Neural progenitor cell (in vitro differentiated cells): ENCODE results near the gene CADM1. TPM values are rescaled to one million over a fixed set of nuclear protein-coding genes. Genes with fewer than 3 reads are reported as not detected.

Source experiments
- DNase-seq: peaks from one replicate; pipeline ENCODE4 v3.0.0-alpha.2; 2016; ENCODE audit warnings: low spot score
- H2AFZ ChIP-seq: fragments of 200-600 bp; sonication (generic); replicated peaks from 2 replicates; pipeline ENCODE4 v1.6.1; 2016; ENCODE audit warnings: antibody characterized with exemption
- H3F3A ChIP-seq: fragments of 200-600 bp; sonication (generic); 2 replicates; pipeline ENCODE4 v1.6.1; 2016; ENCODE audit warnings: antibody characterized with exemption, low read depth
- H3K27ac ChIP-seq: fragments of 200-600 bp; sonication (generic); 2 replicates; pipeline ENCODE4 v1.5.1; 2016; ENCODE audit warnings: mild to moderate bottlenecking
- H3K27me3 ChIP-seq: fragments of 200-600 bp; sonication (generic); 2 replicates; pipeline ENCODE4 v1.6.1; 2016; ENCODE audit warnings: mild to moderate bottlenecking, moderate library complexity
- H3K36me3 ChIP-seq: fragments of 200-600 bp; sonication (generic); 2 replicates; pipeline ENCODE4 v1.5.1; 2016
- H3K4me1 ChIP-seq: fragments of 200-600 bp; sonication (generic); 2 replicates; pipeline ENCODE4 v1.6.1; 2016; ENCODE audit warnings: mixed run types
- H3K4me2 ChIP-seq: fragments of 200-600 bp; sonication (generic); 2 replicates; pipeline ENCODE4 v1.6.1; 2016
- H3K4me3 ChIP-seq: fragments of 200-600 bp; sonication (generic); 2 replicates; pipeline ENCODE4 v1.5.1; 2016
- H3K79me2 ChIP-seq: fragments of 200-600 bp; sonication (generic); 2 replicates; pipeline ENCODE4 v1.6.1; 2016; ENCODE audit warnings: low read depth
- H3K9ac ChIP-seq: fragments of 200-600 bp; sonication (generic); 2 replicates; pipeline ENCODE4 v1.6.1; 2016
- H3K9me3 ChIP-seq: fragments of 200-600 bp; sonication (generic); 2 replicates; pipeline ENCODE4 v1.5.1; 2016; ENCODE audit warnings: low read depth
- H4K20me1 ChIP-seq: fragments of 200-600 bp; sonication (generic); 2 replicates; pipeline ENCODE4 v1.6.1; 2016; ENCODE audit warnings: low read depth
- H3K27ac Mint-ChIP-seq: 3 replicates; pipeline ENCODE4 v1.8.0; 2021; ENCODE audit warnings: mixed read lengths
- H3K27me3 Mint-ChIP-seq: 2 replicates; pipeline ENCODE4 v1.8.0; 2022; ENCODE audit warnings: low read depth, mild to moderate bottlenecking, inconsistent platforms, moderate library complexity, mixed read lengths; ENCODE audit not compliant: insufficient read depth
- H3K36me3 Mint-ChIP-seq: 3 replicates; pipeline ENCODE4 v1.8.0; 2021; ENCODE audit warnings: mixed read lengths
- H3K4me1 Mint-ChIP-seq: 3 replicates; pipeline ENCODE4 v1.8.0; 2021; ENCODE audit warnings: mixed read lengths
- H3K4me3 Mint-ChIP-seq: 3 replicates; pipeline ENCODE4 v1.8.0; 2021; ENCODE audit warnings: mild to moderate bottlenecking, moderate library complexity, mixed read lengths
- H3K9me3 Mint-ChIP-seq: 3 replicates; pipeline ENCODE4 v1.8.0; 2020; ENCODE audit warnings: mixed read lengths
- EZH2 ChIP-seq: fragments of 200-600 bp; sonication (generic); IDR thresholded peaks from 2 replicates; pipeline ENCODE4 v1.6.1; 2017; ENCODE audit warnings: antibody characterized with exemption, mild to moderate bottlenecking, moderate library complexity
- EZH2phosphoT487 ChIP-seq: fragments of 200-600 bp; sonication (generic); IDR thresholded peaks from 2 replicates; pipeline ENCODE4 v1.6.1; 2017; ENCODE audit warnings: antibody characterized with exemption
- total RNA-seq: library from RNA; depleted of rRNA; stranded (reverse); fragments of >200 nt; gene quantifications from 2 replicates; pipeline ENCODE4 v1.2.3, GENCODE V29; 2015; ENCODE audit warnings: low replicate concordance
- TF ChIP-seq, protein P1 (sequence below): fragments of 200-600 bp; sonication (generic); IDR thresholded peaks from 2 replicates; pipeline ENCODE4 v1.5.1; 2017; ENCODE audit warnings: antibody characterized with exemption, mild to moderate bottlenecking

CADM1 gene
- total RNA-seq, 1 donor from 2014 or later: 123 TPM

DNA sequence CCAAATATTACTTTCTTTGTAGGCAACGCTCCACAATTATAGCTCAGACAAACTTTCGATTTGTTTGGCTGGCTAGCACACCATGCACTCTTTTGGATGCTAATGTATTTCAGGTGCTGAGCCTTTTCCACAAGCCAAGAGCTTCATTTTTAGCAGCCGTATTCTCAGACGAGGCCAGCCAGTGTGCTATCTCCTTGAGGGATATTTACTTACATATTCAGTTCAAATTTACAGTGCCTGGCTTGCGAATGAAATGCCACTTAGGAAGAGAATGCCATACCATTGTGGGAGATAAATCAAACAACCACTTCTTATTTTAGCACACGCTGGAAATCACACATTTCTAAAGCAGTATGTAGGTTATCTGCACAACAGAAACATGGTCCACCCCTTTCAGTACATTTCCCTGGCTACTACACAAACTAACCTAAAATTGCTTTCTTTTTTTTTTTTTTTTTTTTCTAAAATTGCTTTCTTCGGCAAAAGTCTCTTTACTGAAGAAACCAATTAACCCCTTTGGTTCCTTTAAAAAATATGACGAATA is 236.9 kb downstream of the CADM1 start:
- Histone ChIP-seq H3K9ac (no peak overlapping the region), H3K27ac (no peak overlapping the region), H3K36me3 (no peaks in the 10 kb centered on the region), H4K20me1 (no peaks in the 10 kb centered on the region), H2AFZ (no peak overlapping the region), H3K79me2 (no peaks in the 10 kb centered on the region), H3K27me3 (no peaks in the 10 kb centered on the region), H3K9me3 (no peaks in the 10 kb centered on the region), H3K4me1 (peaks cover 5% of the 10 kb centered on the region), H3K4me3 (no peak overlapping the region), H3K4me2 (no peak overlapping the region), H3F3A (no peaks in the 10 kb centered on the region)
- Mint-ChIP-seq H3K36me3 (no peaks in the 10 kb centered on the region), H3K9me3 (no peaks in the 10 kb centered on the region), H3K4me1 (peaks cover 3% of the 10 kb centered on the region), H3K27me3 (no peaks in the 10 kb centered on the region), H3K27ac (no peak overlapping the region), H3K4me3 (no peak overlapping the region)
- TF ChIP-seq EZH2 (no peak), EZH2phosphoT487 (no peak)
- TF ChIP-seq, protein P1, sequence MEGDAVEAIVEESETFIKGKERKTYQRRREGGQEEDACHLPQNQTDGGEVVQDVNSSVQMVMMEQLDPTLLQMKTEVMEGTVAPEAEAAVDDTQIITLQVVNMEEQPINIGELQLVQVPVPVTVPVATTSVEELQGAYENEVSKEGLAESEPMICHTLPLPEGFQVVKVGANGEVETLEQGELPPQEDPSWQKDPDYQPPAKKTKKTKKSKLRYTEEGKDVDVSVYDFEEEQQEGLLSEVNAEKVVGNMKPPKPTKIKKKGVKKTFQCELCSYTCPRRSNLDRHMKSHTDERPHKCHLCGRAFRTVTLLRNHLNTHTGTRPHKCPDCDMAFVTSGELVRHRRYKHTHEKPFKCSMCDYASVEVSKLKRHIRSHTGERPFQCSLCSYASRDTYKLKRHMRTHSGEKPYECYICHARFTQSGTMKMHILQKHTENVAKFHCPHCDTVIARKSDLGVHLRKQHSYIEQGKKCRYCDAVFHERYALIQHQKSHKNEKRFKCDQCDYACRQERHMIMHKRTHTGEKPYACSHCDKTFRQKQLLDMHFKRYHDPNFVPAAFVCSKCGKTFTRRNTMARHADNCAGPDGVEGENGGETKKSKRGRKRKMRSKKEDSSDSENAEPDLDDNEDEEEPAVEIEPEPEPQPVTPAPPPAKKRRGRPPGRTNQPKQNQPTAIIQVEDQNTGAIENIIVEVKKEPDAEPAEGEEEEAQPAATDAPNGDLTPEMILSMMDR: no peak
- no peak for DNase-seq

DNA sequence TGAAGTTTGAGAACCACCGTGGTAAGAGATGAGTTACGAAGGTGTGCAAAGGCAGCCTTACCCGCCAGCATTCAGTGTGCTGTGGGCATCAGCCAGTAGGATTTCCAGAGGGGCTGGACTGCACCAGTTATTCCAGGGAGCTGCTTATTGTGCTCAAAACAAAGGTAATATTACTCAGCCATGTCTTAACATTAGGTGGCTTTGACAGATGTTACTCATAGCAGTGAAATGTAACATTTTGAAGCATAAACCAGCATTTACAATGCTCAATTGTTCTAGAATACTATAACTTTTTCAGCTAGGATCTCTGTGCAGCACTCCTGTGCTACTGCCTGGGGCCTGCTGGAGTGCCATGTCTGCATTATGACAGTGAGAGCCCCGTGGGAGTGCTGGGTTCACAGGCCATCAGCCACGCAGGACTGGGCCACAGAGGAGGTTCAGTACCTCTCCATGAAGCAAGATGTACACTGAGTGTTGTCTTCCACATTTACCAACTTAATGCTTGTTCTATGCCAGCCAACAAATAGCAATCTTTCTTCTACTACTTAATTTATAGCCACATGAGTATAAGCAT is 238.1 kb downstream of the CADM1 start:
- H3K4me1 Mint-ChIP-seq: peaks cover 3% of the 10 kb centered on the region
- DNase-seq: no peak
- Histone ChIP-seq H3K9ac (no peak overlapping the region), H3K27me3 (no peaks in the 10 kb centered on the region), H2AFZ (no peak overlapping the region), H3K79me2 (no peaks in the 10 kb centered on the region), H3K4me3 (no peak overlapping the region), H4K20me1 (no peaks in the 10 kb centered on the region), H3K36me3 (no peaks in the 10 kb centered on the region), H3F3A (no peaks in the 10 kb centered on the region), H3K9me3 (no peaks in the 10 kb centered on the region), H3K4me2 (no peak overlapping the region), H3K4me1 (peaks cover 6% of the 10 kb centered on the region), H3K27ac (no peak overlapping the region)
- no peaks in the 10 kb centered on the region for H3K9me3 Mint-ChIP-seq
- H3K36me3 Mint-ChIP-seq: no peaks in the 10 kb centered on the region
- no peaks in the 10 kb centered on the region for H3K27me3 Mint-ChIP-seq
- H3K27ac Mint-ChIP-seq: no peak overlapping the region
- no peak for TF ChIP-seq EZH2phosphoT487
- TF ChIP-seq, protein P1: no peak
- TF ChIP-seq EZH2: no peak
- no peak overlapping the region for H3K4me3 Mint-ChIP-seq

DNA sequence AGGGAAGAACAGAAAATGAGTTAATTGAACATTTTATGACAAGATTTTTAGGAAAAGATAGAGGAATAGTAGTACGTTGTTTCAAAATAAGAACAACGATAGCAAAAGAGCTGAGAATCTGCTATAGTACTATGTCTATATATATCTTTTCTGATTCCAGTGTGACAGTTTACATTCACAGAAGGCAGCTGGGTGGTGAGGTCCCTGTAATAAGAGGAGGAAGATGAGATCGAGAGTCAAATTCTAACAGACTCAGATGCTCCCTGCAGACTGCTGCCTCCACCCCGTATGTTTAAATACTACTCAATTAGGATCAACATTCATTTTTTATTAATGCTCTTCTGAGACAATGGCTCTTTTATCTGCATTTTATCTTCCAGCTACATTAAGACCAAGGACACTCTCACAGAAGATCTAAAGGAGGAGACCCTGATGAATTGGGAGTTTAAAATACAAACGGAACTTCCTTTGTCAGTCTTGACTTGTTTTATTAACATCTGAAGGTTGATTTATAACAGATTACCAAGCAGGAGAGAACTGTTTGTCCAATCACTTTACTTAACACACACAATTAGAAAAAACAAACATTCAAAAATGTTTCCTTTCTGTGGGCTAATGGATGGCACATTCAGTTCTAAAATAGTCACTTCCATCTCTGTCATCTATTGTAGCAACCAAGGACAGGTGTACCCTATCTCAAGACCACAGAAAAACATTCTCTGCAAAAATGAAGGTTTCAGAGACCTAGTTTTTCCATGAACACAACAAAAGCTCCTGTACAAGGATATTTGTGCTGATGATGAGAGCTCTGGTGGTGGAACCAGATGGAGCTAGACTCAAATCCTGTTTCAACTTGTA is 240.2 kb downstream of the CADM1 start:
- Histone ChIP-seq H3K9ac (no peak overlapping the region), H3K4me2 (no peak overlapping the region), H3K9me3 (no peaks in the 10 kb centered on the region), H2AFZ (no peak overlapping the region), H3K4me3 (no peak overlapping the region), H3K27me3 (no peaks in the 10 kb centered on the region), H3K4me1 (peaks cover 6% of the 10 kb centered on the region), H3K27ac (no peak overlapping the region), H3K79me2 (no peaks in the 10 kb centered on the region), H3F3A (no peaks in the 10 kb centered on the region), H4K20me1 (no peaks in the 10 kb centered on the region), H3K36me3 (no peaks in the 10 kb centered on the region)
- H3K4me3 Mint-ChIP-seq: no peak overlapping the region
- no peaks in the 10 kb centered on the region for H3K4me1 Mint-ChIP-seq
- TF ChIP-seq EZH2 (no peak), EZH2phosphoT487 (no peak)
- TF ChIP-seq, protein P1: no peak
- no peak for DNase-seq
- H3K9me3 Mint-ChIP-seq: no peaks in the 10 kb centered on the region
- no peak overlapping the region for H3K27ac Mint-ChIP-seq
- peaks cover 4% of the 10 kb centered on the region for H3K36me3 Mint-ChIP-seq
- no peaks in the 10 kb centered on the region for H3K27me3 Mint-ChIP-seq
